HEK293 (cell line): Measurements from ENCODE around the gene TWIST1.

ENCODE experiments used
- CTCF ChIA-PET: fragments of 350-600 bp; formaldehyde crosslinking; extraction: SDS; loops from one replicate; lab custom pipeline; 2021; ENCODE audit warnings: antibody characterized with exemption; lab: Yijun Ruan, JAX
- POLR2A ChIA-PET: fragments of 300-600 bp; formaldehyde crosslinking; extraction: SDS; loops from one replicate; lab custom pipeline; 2020; ENCODE audit warnings: antibody characterized with exemption, inconsistent platforms; lab: Yijun Ruan, JAX
- H3K27ac ChIP-seq: fragments of 200-500 bp; sonication (Bioruptor generic); 2 replicates; pipeline ENCODE4 v1.5.1; 2014; ENCODE audit warnings: low read depth, low read length, control low read depth, inconsistent platforms; ENCODE audit errors: extremely low read depth
- H3K36me3 ChIP-seq, 2 experiments: fragments of 200-500 bp in 1 of 2; sonication (Bioruptor generic) in 1 of 2; 1 replicate in 1 of 2; 2 replicates in 1 of 2; pipeline ENCODE4 v1.5.1; 2014 to 2017; ENCODE audit warnings: inconsistent platforms in 2 of 2, low read length in 2 of 2; ENCODE audit not compliant: control insufficient read depth in 2 of 2, insufficient read depth in 1 of 2
- H3K4me1 ChIP-seq: fragments of 200-500 bp; sonication (Bioruptor generic); 2 replicates; pipeline ENCODE4 v1.5.1; 2014; ENCODE audit warnings: mild to moderate bottlenecking, low read length, inconsistent platforms; ENCODE audit not compliant: control insufficient read depth, insufficient read depth
- H3K4me3 ChIP-seq: 2 replicates; pipeline ENCODE4 v1.5.1; 2011; ENCODE audit warnings: low read depth, mild to moderate bottlenecking, control low read depth, low read length, moderate library complexity
- H3K9me3 ChIP-seq: fragments of 200-500 bp; sonication (Bioruptor generic); 2 replicates; pipeline ENCODE4 v1.5.1; 2014; ENCODE audit warnings: low read depth, low read length, inconsistent platforms; ENCODE audit not compliant: control insufficient read depth, insufficient read depth
- KLF16 ChIP-seq: fragments of 450-650 bp; formaldehyde crosslinking; IDR thresholded peaks from 2 replicates; pipeline ENCODE4 v1.5.1; 2017; ENCODE audit warnings: missing biosample characterization, missing genetic modification characterization
- OSR2 ChIP-seq: fragments of 450-650 bp; formaldehyde crosslinking; IDR thresholded peaks from 2 replicates; pipeline ENCODE4 v1.5.1; 2016; ENCODE audit warnings: missing biosample characterization, missing genetic modification characterization
- PBX3 ChIP-seq: sonication (generic); formaldehyde crosslinking; IDR thresholded peaks from 2 replicates; pipeline ENCODE4 v1.8.1; 2022; ENCODE audit warnings: mild to moderate bottlenecking, moderate library complexity, missing genetic modification reagents
- REST ChIP-seq: fragments of 450-650 bp; formaldehyde crosslinking; IDR thresholded peaks from 2 replicates; pipeline ENCODE4 v1.5.1; 2016; ENCODE audit warnings: missing biosample characterization, missing genetic modification characterization
- SP3 ChIP-seq: fragments of 450-650 bp; formaldehyde crosslinking; IDR thresholded peaks from 2 replicates; pipeline ENCODE4 v1.5.1; 2016; ENCODE audit warnings: missing biosample characterization, missing genetic modification characterization
- TSHZ1 ChIP-seq: fragments of 450-650 bp; formaldehyde crosslinking; IDR thresholded peaks from 2 replicates; pipeline ENCODE4 v1.5.1; 2016; ENCODE audit warnings: missing biosample characterization, missing genetic modification characterization, borderline replicate concordance
- ZFP37 ChIP-seq: fragments of 450-650 bp; formaldehyde crosslinking; IDR thresholded peaks from 2 replicates; pipeline ENCODE4 v1.5.1; 2016; ENCODE audit warnings: missing biosample characterization, missing genetic modification characterization
- ZFP69B ChIP-seq: fragments of 450-650 bp; formaldehyde crosslinking; IDR thresholded peaks from 2 replicates; pipeline ENCODE4 v1.5.1; 2016; ENCODE audit warnings: missing biosample characterization, missing genetic modification characterization
- ZNF114 ChIP-seq: fragments of 450-650 bp; formaldehyde crosslinking; IDR thresholded peaks from 2 replicates; pipeline ENCODE4 v1.5.0; 2017; ENCODE audit warnings: missing biosample characterization, missing genetic modification characterization
- ZNF138 ChIP-seq: fragments of 450-650 bp; formaldehyde crosslinking; IDR thresholded peaks from 2 replicates; pipeline ENCODE4 v1.5.1; 2016; ENCODE audit warnings: missing biosample characterization, missing genetic modification characterization, borderline replicate concordance
- ZNF184 ChIP-seq: fragments of 450-650 bp; IDR thresholded peaks from 2 replicates; pipeline ENCODE4 v1.5.1; 2018; ENCODE audit warnings: missing biosample characterization, mild to moderate bottlenecking, missing genetic modification characterization
- ZNF202 ChIP-seq: fragments of 450-650 bp; formaldehyde crosslinking; IDR thresholded peaks from 2 replicates; pipeline ENCODE4 v1.5.1; 2016; ENCODE audit warnings: missing biosample characterization, missing genetic modification characterization, borderline replicate concordance
- ZNF23 ChIP-seq: fragments of 450-650 bp; formaldehyde crosslinking; IDR thresholded peaks from 2 replicates; pipeline ENCODE4 v1.5.1; 2016; ENCODE audit warnings: missing biosample characterization, missing genetic modification characterization, borderline replicate concordance
- ZNF24 ChIP-seq: fragments of 450-650 bp; formaldehyde crosslinking; IDR thresholded peaks from 2 replicates; pipeline ENCODE4 v1.5.1; 2016; ENCODE audit warnings: missing biosample characterization, missing genetic modification characterization
- ZNF426 ChIP-seq: fragments of 450-650 bp; formaldehyde crosslinking; IDR thresholded peaks from 2 replicates; pipeline ENCODE4 v1.5.1; 2017; ENCODE audit warnings: missing biosample characterization, missing genetic modification characterization, mild to moderate bottlenecking, inconsistent platforms, moderate library complexity
- ZNF530 ChIP-seq: fragments of 450-650 bp; formaldehyde crosslinking; IDR thresholded peaks from 2 replicates; pipeline ENCODE4 v1.5.1; 2016; ENCODE audit warnings: low read depth, missing biosample characterization, missing genetic modification characterization
- ZNF621 ChIP-seq: fragments of 450-650 bp; formaldehyde crosslinking; IDR thresholded peaks from 2 replicates; pipeline ENCODE4 v1.5.1; 2017; ENCODE audit warnings: missing biosample characterization, missing genetic modification characterization
- ZNF837 ChIP-seq: fragments of 450-650 bp; formaldehyde crosslinking; IDR thresholded peaks from 2 replicates; pipeline ENCODE4 v1.5.1; 2016; ENCODE audit warnings: missing biosample characterization, missing genetic modification characterization
- ZSCAN23 ChIP-seq: fragments of 450-650 bp; formaldehyde crosslinking; IDR thresholded peaks from 2 replicates; pipeline ENCODE4 v1.5.1; 2016; ENCODE audit warnings: missing biosample characterization, missing genetic modification characterization

TWIST1 gene

GRCh38 chr7:19104811-19105210, 12.6 kb downstream of the TWIST1 start (continued):
- TF ChIP-seq ZNF837 (tag by site-specific recombination) (no peak), TSHZ1 (no peak)

- Histone ChIP-seq H3K4me3 (no peak overlapping the region), H3K27ac (no peak overlapping the region), H3K9me3 (no peaks in the 10 kb centered on the region), H3K4me1 (no peaks in the 10 kb centered on the region), H3K36me3 (no peaks in the 10 kb centered on the region)
- TF ChIP-seq ZFP69B (tag by site-specific recombination) (no peak), ZNF426 (tag by site-specific recombination) (no peak), ZNF184 (tag by site-specific recombination) (no peak), ZNF138 (tag by site-specific recombination) (no peak), REST (tag by site-specific recombination) (no peak), KLF16 (tag by site-specific recombination) (no peak), ZNF530 (tag by site-specific recombination) (no peak), ZFP37 (no peak), ZNF114 (tag by site-specific recombination) (no peak), ZNF23 (tag by site-specific recombination) (no peak), OSR2 (tag by site-specific recombination) (no peak), PBX3 (CRISPR knock-in tag) (no peak), ZNF202 (tag by site-specific recombination) (no peak), ZNF24 (tag by site-specific recombination) (no peak), ZNF621 (no peak), ZSCAN23 (tag by site-specific recombination) (no peak), SP3 (tag by site-specific recombination) (no peak)
- POLR2A ChIA-PET, result no interaction called here
- CTCF ChIA-PET, result no interaction called here
These were observed 14.6 kb downstream of the TWIST1 start for GRCh38 chr7:19102884-19103283.
